OCI-LY7 (cell line): Measurements from ENCODE around the gene SESN2. TPM values are rescaled to one million over a fixed set of nuclear protein-coding genes. Genes with fewer than 3 reads are reported as not detected.

Experiments used
- BruUV-seq: library from RNA; stranded (reverse); fragments of 400-500 nt; replicated peaks from 2 replicates; lab custom pipeline; 2021; lab: Mats Ljungman, UMichigan
- CTCF ChIA-PET: fragments of 300-600 bp; sonication (Branson Sonifier 250); formaldehyde crosslinking; loops from one replicate; lab custom pipeline; 2022; ENCODE audit warnings: antibody characterized with exemption; ENCODE audit not compliant: unreplicated experiment; lab: Charles Lee
- POLR2A ChIA-PET: fragments of 300-600 bp; sonication (Branson Sonifier 250); formaldehyde crosslinking; loops from one replicate; lab custom pipeline; 2022; ENCODE audit warnings: antibody characterized with exemption; lab: Charles Lee
- DNase-seq: peaks from one replicate; pipeline ENCODE4 v3.0.0-alpha.2; 2015; ENCODE audit warnings: low spot score
- H2AFZ ChIP-seq: fragments of 200-600 bp; sonication (generic), shearing (Covaris generic); 2 replicates; pipeline ENCODE4 v1.6.1; 2014; ENCODE audit warnings: mild to moderate bottlenecking, antibody characterized with exemption, low read length, moderate library complexity
- H3K27ac ChIP-seq: fragments of 200-600 bp; sonication (generic); 2 replicates; pipeline ENCODE4 v1.5.1; 2014; ENCODE audit warnings: mixed run types, low read depth, mild to moderate bottlenecking, moderate library complexity, low read length, inconsistent platforms; ENCODE audit not compliant: poor library complexity, severe bottlenecking
- H3K36me3 ChIP-seq: fragments of 200-600 bp; sonication (generic); 2 replicates; pipeline ENCODE4 v1.6.1; 2014; ENCODE audit warnings: mild to moderate bottlenecking, antibody characterized with exemption, low read length, moderate library complexity, mixed read lengths; ENCODE audit not compliant: insufficient read depth
- H3K4me1 ChIP-seq: fragments of 200-600 bp; sonication (generic); 2 replicates; pipeline ENCODE4 v1.5.1; 2014; ENCODE audit warnings: mild to moderate bottlenecking, low read length; ENCODE audit not compliant: insufficient read depth, poor library complexity, severe bottlenecking
- H3K4me2 ChIP-seq: fragments of 200-600 bp; sonication (generic); 2 replicates; pipeline ENCODE4 v1.6.1; 2014; ENCODE audit warnings: mild to moderate bottlenecking, low read length
- H3K4me3 ChIP-seq: fragments of 200-600 bp; sonication (generic); 2 replicates; pipeline ENCODE4 v1.5.1; 2014; ENCODE audit warnings: mild to moderate bottlenecking, low read depth, low read length; ENCODE audit not compliant: poor library complexity, severe bottlenecking
- H3K79me2 ChIP-seq: fragments of 200-600 bp; sonication (generic); 2 replicates; pipeline ENCODE4 v1.6.1; 2016; ENCODE audit warnings: low read depth, mild to moderate bottlenecking, low read length, moderate library complexity, mixed read lengths; ENCODE audit not compliant: insufficient read depth
- H3K9me2 ChIP-seq: fragments of 200-600 bp; sonication (generic); 2 replicates; pipeline ENCODE4 v1.6.1; 2016; ENCODE audit warnings: mild to moderate bottlenecking, low read length, mixed read lengths; ENCODE audit not compliant: insufficient read depth
- H3K9me3 ChIP-seq: fragments of 200-600 bp; sonication (generic); 2 replicates; pipeline ENCODE4 v1.6.1; 2014; ENCODE audit warnings: mild to moderate bottlenecking, mixed run types, low read length, mixed read lengths
- H4K20me1 ChIP-seq: fragments of 200-600 bp; sonication (generic); 2 replicates; pipeline ENCODE4 v1.6.1; 2014; ENCODE audit warnings: mild to moderate bottlenecking, antibody characterized with exemption, low read length, moderate library complexity, mixed read lengths; ENCODE audit not compliant: insufficient read depth
- CTCF ChIP-seq: fragments of 200-600 bp; sonication (generic); conservative IDR thresholded peaks from 2 replicates; pipeline ENCODE4 v1.5.1; 2014; ENCODE audit warnings: mild to moderate bottlenecking, antibody characterized with exemption, low read length, moderate library complexity, mixed read lengths
- EZH2phosphoT487 ChIP-seq: fragments of 200-600 bp; sonication (generic); IDR thresholded peaks from 2 replicates; pipeline ENCODE4 v1.6.1; 2018; ENCODE audit warnings: low read depth, borderline replicate concordance, mild to moderate bottlenecking, mixed run types, antibody characterized with exemption, low read length, moderate library complexity, mixed read lengths
- intact Hi-C: fragments of 100-400 bp; cut with micrococcal nuclease; formaldehyde crosslinking; loops from one replicate; pipeline ENCODE4 v1.10.0; 2022; ENCODE audit not compliant: unreplicated experiment
- total RNA-seq, 2 experiments: library from RNA; depleted of rRNA in 1 of 2; stranded (reverse); fragments of >200 nt in 1 of 2; shearing (Covaris generic) in 1 of 2; gene quantifications; 2 replicates each; pipeline ENCODE4 v1.2.3, GENCODE V29; 2014 to 2022

The SESN2 gene
- total RNA-seq, 2 experiments from 2014 or later, result 22.8 to 41.2 TPM

- CTCF ChIA-PET, result no interaction called here
- H3K9me2 ChIP-seq, result no peaks in the 10 kb centered on the region
- POLR2A ChIA-PET, result no interaction called here
- no peak overlapping the region for H2AFZ ChIP-seq
- no peak overlapping the region for H3K4me2 ChIP-seq
- peaks cover 5% of the 10 kb centered on the region; the same call in 1 of the 2 replicates for H3K79me2 ChIP-seq
- no TSS peak for BruUV-seq
- no peak overlapping the region for H3K27ac ChIP-seq
- H3K4me1 ChIP-seq, result no peaks in the 10 kb centered on the region
- 0 out of 2 replicates have a peak, but pooled peaks cover 2% of the 10 kb centered on the region for H4K20me1 ChIP-seq
- peaks cover 39% of the 10 kb centered on the region for H3K36me3 ChIP-seq
- intact Hi-C loops, result no loop called here
- H3K4me3 ChIP-seq, result no peak overlapping the region
- no peak for DNase-seq
- no peak for TF ChIP-seq EZH2phosphoT487
- no peak for TF ChIP-seq CTCF
- H3K9me3 ChIP-seq, result no peaks in the 10 kb centered on the region
Observed at GRCh38 chr1:28272215-28272852, 13.0 kb downstream of the SESN2 start.

DNA sequence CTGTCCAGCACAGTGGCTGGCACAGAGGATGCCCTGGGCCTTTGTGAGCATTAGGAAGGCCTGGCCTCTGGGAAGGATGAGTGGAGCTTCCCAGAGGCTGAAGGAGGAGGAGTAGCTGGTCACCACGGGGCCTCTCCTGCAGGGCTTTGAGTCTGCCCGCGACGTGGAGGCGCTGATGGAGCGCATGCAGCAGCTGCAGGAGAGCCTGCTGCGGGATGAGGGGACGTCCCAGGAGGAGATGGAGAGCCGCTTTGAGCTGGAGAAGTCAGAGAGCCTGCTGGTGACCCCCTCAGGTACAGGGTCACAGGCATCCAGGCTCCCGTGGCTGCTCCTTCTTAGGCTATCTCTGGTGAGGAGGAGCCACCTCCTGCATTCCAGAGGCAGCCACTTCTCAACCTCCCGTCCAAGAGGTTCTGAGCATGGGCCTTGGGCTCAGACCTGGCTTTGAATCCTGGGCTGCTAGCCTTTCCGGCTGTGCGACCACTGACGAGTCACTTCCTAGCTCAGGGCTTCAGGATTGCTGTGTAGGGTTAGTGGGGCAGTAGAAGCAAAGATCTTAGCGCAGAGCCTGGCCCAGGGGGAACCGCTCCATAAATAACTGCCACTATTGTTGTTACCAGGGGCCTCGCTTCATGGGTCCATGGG, 14.0 kb downstream of the SESN2 start:
- DNase-seq, result no peak
- BruUV-seq, result no TSS peak
- CTCF ChIA-PET, result no interaction called here
- intact Hi-C loops, result no loop called here
- H2AFZ ChIP-seq, result no peak overlapping the region
- H3K9me3 ChIP-seq, result no peaks in the 10 kb centered on the region
- H3K4me1 ChIP-seq, result no peaks in the 10 kb centered on the region
- H3K27ac ChIP-seq, result no peak overlapping the region
- no peaks in the 10 kb centered on the region for H4K20me1 ChIP-seq
- H3K4me2 ChIP-seq, result no peak overlapping the region
- no peaks in the 10 kb centered on the region for H3K79me2 ChIP-seq
- H3K36me3 ChIP-seq, result peaks cover 45% of the 10 kb centered on the region
- TF ChIP-seq EZH2phosphoT487, result no peak
- TF ChIP-seq CTCF, result no peak
- no peaks in the 10 kb centered on the region for H3K9me2 ChIP-seq
- H3K4me3 ChIP-seq, result no peak overlapping the region
- POLR2A ChIA-PET, result interaction anchor here (0.6 kb wide), 1 partner anchor 427 kb away, joined by 6 read pairs; no protein-coding TSS in a partner anchor

GRCh38 chr1:28278763-28279162, 19.4 kb downstream of the SESN2 start:
- no peak overlapping the region for H2AFZ ChIP-seq
- H3K27ac ChIP-seq, result no peak overlapping the region
- intact Hi-C loops, result no loop called here
- H3K4me1 ChIP-seq, result no peaks in the 10 kb centered on the region
- H3K4me2 ChIP-seq, result no peak overlapping the region
- no peaks in the 10 kb centered on the region for H3K9me3 ChIP-seq
- no peak overlapping the region for H3K4me3 ChIP-seq
- no peaks in the 10 kb centered on the region for H3K9me2 ChIP-seq
- TF ChIP-seq EZH2phosphoT487, result no peak
- no peak for TF ChIP-seq CTCF
- CTCF ChIA-PET, result no interaction called here
- H3K36me3 ChIP-seq, result peaks cover 59% of the 10 kb centered on the region
- no peak for DNase-seq
- no TSS peak for BruUV-seq
- POLR2A ChIA-PET, result interaction anchor here (0.7 to 1.2 kb wide), 2 partner anchors 9 to 94 kb away, joined by 3 read pairs; no protein-coding TSS in a partner anchor
- no peaks in the 10 kb centered on the region for H3K79me2 ChIP-seq
- H4K20me1 ChIP-seq, result no peaks in the 10 kb centered on the region
